OCI-LY3 (cell line): ENCODE measurements around the gene SLC16A5.
"Not testable (repeated sequence)": the region's sequence is repeated elsewhere in the genome, so short reads cannot be mapped to it uniquely, and the experiment has no call there.

ENCODE experiments used
- H2AFZ ChIP-seq: fragments of 200-600, 300-600 bp; shearing (Covaris generic); 2 replicates; pipeline ENCODE4 v1.6.0; 2014; ENCODE audit warnings: antibody characterized with exemption, low read depth, low read length
- H3K27ac ChIP-seq: fragments of 200-600, 300-600 bp; sonication (generic); 2 replicates; pipeline ENCODE4 v1.5.1; 2014; ENCODE audit warnings: mild to moderate bottlenecking, low read length, moderate library complexity, mixed read lengths
- H3K27me3 ChIP-seq: fragments of 200-600, 300-600 bp; sonication (generic); 2 replicates; pipeline ENCODE4 v1.6.1; 2014; ENCODE audit warnings: low read depth, low read length, mixed read lengths
- H3K36me3 ChIP-seq: fragments of 200-600, 300-600 bp; sonication (generic); replicated peaks from 2 replicates; pipeline ENCODE3; 2014; ENCODE audit warnings: low read depth, low read length, mixed read lengths
- H3K4me1 ChIP-seq: fragments of 300-600, 200-600 bp; sonication (generic); 2 replicates; pipeline ENCODE4 v1.6.1; 2014; ENCODE audit warnings: low read length, mixed read lengths
- H3K4me2 ChIP-seq: fragments of 200-600, 300-600 bp; sonication (generic); 2 replicates; pipeline ENCODE4 v1.6.1; 2014; ENCODE audit warnings: low read length, mixed read lengths
- H3K4me3 ChIP-seq: fragments of 300-600, 200-600 bp; sonication (generic); 2 replicates; pipeline ENCODE4 v1.5.1; 2014; ENCODE audit warnings: antibody characterized with exemption, mild to moderate bottlenecking, low read length, moderate library complexity
- H3K79me2 ChIP-seq: fragments of 300-600, 200-600 bp; shearing (Covaris generic); 2 replicates; pipeline ENCODE4 v1.6.1; 2014; ENCODE audit warnings: mild to moderate bottlenecking, low read length, mixed read lengths
- H3K9ac ChIP-seq: fragments of 300-600, 200-600 bp; shearing (Covaris generic); 2 replicates; pipeline ENCODE4 v1.6.0; 2014; ENCODE audit warnings: mild to moderate bottlenecking, low read length, moderate library complexity
- H3K9me3 ChIP-seq: fragments of 200-600, 300-600 bp; shearing (Covaris generic); 2 replicates; pipeline ENCODE4 v1.6.1; 2014; ENCODE audit warnings: low read length, mixed read lengths; ENCODE audit not compliant: insufficient read depth
- H4K20me1 ChIP-seq: fragments of 200-600, 300-600 bp; sonication (generic); 2 replicates; pipeline ENCODE4 v1.6.1; 2016; ENCODE audit warnings: low read length, mixed read lengths; ENCODE audit not compliant: insufficient read depth
- CTCF ChIP-seq: fragments of 200-600, 300-600 bp; sonication (generic); IDR thresholded peaks from 2 replicates; pipeline ENCODE4 v1.5.1; 2014; ENCODE audit warnings: antibody characterized with exemption, low read length, low read depth
- EZH2phosphoT487 ChIP-seq: fragments of 200-600 bp; shearing (Covaris generic); IDR thresholded peaks from 2 replicates; pipeline ENCODE4 v1.6.1; 2018; ENCODE audit warnings: antibody characterized with exemption, mixed run types, low read depth

Gene SLC16A5

GRCh38 chr17:75135946-75136345 is 48.2 kb downstream of the SLC16A5 start:
- no peak overlapping the region for H3K27ac ChIP-seq

GRCh38 chr17:75137762-75138161 is 50.0 kb downstream of the SLC16A5 start:
- not testable (repeated sequence) for H3K79me2 ChIP-seq
- peaks cover 25% of the 10 kb centered on the region for H3K36me3 ChIP-seq

More at GRCh38 chr17:75135946-75136345, 48.2 kb downstream of the SLC16A5 start:
- H3K9me3 ChIP-seq = no peaks in the 10 kb centered on the region
- peaks cover 4% of the 10 kb centered on the region; the same call in 1 of the 2 replicates for H3K4me1 ChIP-seq
- H3K79me2 ChIP-seq = peaks cover 4% of the 10 kb centered on the region; the same call in 1 of the 2 replicates
- no peak overlapping the region for H3K4me3 ChIP-seq
- TF ChIP-seq CTCF = no peak
- TF ChIP-seq EZH2phosphoT487 = no peak
- no peak overlapping the region for H3K4me2 ChIP-seq
- no peak overlapping the region for H2AFZ ChIP-seq
- H4K20me1 ChIP-seq = no peaks in the 10 kb centered on the region; the same call in 1 of the 2 replicates
- H3K36me3 ChIP-seq = peaks cover 19% of the 10 kb centered on the region
- no peaks in the 10 kb centered on the region for H3K27me3 ChIP-seq
- H3K9ac ChIP-seq = no peak overlapping the region

GRCh38 chr17:75138519-75138918 is 50.8 kb downstream of the SLC16A5 start:
- no peaks in the 10 kb centered on the region for H3K4me1 ChIP-seq
- no peak overlapping the region for H3K27ac ChIP-seq
- H3K4me3 ChIP-seq = no peak overlapping the region
- H3K79me2 ChIP-seq = peaks cover 10% of the 10 kb centered on the region
- no peaks in the 10 kb centered on the region; the same call in 1 of the 2 replicates for H4K20me1 ChIP-seq
- no peaks in the 10 kb centered on the region for H3K27me3 ChIP-seq
- no peaks in the 10 kb centered on the region for H3K9me3 ChIP-seq
- no peak overlapping the region for H3K9ac ChIP-seq
- TF ChIP-seq CTCF = no peak
- TF ChIP-seq EZH2phosphoT487 = no peak
- H3K36me3 ChIP-seq = peaks cover 29% of the 10 kb centered on the region
- no peak overlapping the region for H2AFZ ChIP-seq
- H3K4me2 ChIP-seq = no peak overlapping the region

More at GRCh38 chr17:75137762-75138161, 50.0 kb downstream of the SLC16A5 start:
- not testable (repeated sequence) for H3K4me3 ChIP-seq, H3K9ac ChIP-seq, H3K4me2 ChIP-seq, H4K20me1 ChIP-seq, H3K9me3 ChIP-seq, H3K27me3 ChIP-seq, H3K27ac ChIP-seq, H2AFZ ChIP-seq, H3K4me1 ChIP-seq

- H3K9ac ChIP-seq = no peak overlapping the region
- H3K4me1 ChIP-seq = peaks cover 2% of the 10 kb centered on the region
- no peak overlapping the region for H3K27ac ChIP-seq
- no peak overlapping the region for H2AFZ ChIP-seq
- H4K20me1 ChIP-seq = no peaks in the 10 kb centered on the region
- no peaks in the 10 kb centered on the region for H3K9me3 ChIP-seq
- H3K4me3 ChIP-seq = no peak overlapping the region
- H3K79me2 ChIP-seq = peaks cover 28% of the 10 kb centered on the region
- no peak overlapping the region for H3K4me2 ChIP-seq
- H3K36me3 ChIP-seq = peaks cover 50% of the 10 kb centered on the region
- TF ChIP-seq EZH2phosphoT487 = no peak
- no peaks in the 10 kb centered on the region for H3K27me3 ChIP-seq
Observed at GRCh38 chr17:75142236-75142971, 54.6 kb downstream of the SLC16A5 start.

GRCh38 chr17:75144816-75145512 is 57.2 kb downstream of the SLC16A5 start:
- Histone ChIP-seq H3K36me3 (peaks cover 52% of the 10 kb centered on the region), H3K9ac (no peak overlapping the region), H3K79me2 (peaks cover 54% of the 10 kb centered on the region), H3K27me3 (no peaks in the 10 kb centered on the region), H3K4me2 (no peak overlapping the region), H3K27ac (no peak overlapping the region), H2AFZ (no peak overlapping the region), H4K20me1 (peaks cover 17% of the 10 kb centered on the region), H3K9me3 (no peaks in the 10 kb centered on the region), H3K4me1 (peaks cover 19% of the 10 kb centered on the region), H3K4me3 (no peak overlapping the region)
- no peak for TF ChIP-seq EZH2phosphoT487
- no peak for TF ChIP-seq CTCF
